KG1 (cell line): ENCODE data around the gene CHRNG.
A peak's percentile ranks its signal among the peaks of the same experiment; 100 is the strongest.

Experiments
- DNase-seq: peaks from one replicate; lab custom pipeline; 2025; lab: John Stamatoyannopoulos, UW

CHRNG gene

DNA sequence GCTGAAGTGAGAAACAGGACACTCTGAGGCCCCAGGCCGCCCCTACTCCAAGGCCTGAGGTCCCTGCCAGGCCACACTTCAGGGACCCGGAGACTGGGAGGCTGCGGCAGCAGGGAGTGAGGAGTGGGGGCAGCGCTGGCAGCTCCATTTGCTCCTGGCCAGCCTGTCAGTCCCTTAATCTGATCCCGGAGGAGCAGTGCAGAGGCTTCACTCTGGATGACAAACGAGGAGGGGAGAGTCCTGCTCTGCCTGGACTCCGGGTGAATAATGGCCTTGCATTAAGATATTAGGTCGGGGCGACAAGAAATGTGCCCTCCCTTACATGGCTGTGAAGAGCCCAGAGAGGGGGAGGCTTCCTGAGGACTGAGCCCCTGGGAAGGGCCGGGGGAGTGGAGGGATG lies 33.6 kb upstream of the CHRNG start:
- no peak for DNase-seq

DNA sequence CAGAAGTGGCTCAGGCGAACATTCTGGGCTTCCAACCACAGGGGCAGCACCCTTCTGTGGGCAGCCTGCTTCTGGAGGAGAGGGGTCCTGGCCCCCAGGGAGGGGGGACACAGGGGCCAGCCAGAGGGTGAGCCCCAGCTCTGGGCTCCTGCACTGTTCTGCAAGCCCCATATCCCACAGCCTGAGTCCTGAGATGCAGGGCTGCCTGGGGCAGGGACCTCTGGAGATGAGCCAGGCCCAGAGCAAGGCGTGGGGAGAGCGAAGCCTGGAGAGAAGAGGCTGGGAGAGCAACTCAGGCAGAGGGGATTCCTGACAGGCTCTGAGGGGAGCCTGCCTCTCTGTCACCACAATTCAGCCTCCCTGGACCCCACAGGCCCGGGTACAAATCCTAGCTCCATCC lies 32.8 kb upstream of the CHRNG start:
- no peak for DNase-seq

- DNase-seq: no peak
These were observed 31.2 kb upstream of the CHRNG start for GRCh38 chr2:232508251-232508650.

DNA sequence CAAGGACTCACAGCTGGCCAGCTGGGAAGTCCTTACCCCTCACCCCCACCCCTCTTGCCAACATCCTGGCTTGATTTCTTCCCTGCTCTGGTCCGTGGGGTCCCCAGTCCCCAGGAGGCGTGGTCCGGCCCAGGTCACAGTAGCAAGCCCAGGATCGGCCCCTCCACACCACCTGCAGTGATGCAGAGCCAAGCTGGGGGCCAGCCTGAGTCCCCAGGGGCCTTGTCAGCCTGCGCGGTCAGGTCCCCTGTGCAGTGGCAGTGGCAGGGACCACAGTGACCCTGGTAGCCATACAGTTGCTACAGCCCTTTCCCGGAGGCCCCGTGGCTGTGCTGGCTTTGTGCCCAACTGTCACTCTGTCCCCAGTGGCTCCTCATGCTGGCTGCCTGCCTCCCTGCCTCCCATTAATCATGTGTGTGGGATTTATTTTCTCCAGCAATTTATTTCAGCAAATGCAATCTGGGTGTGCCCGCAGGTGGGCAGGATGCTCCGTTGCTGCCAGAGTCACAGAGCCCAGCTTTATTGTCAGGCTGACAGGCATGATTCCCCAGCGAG lies 28.1 kb upstream of the CHRNG start:
- DNase-seq: no peak

GRCh38 chr2:232512602-232513001 lies 26.9 kb upstream of the CHRNG start:
- no peak for DNase-seq

GRCh38 chr2:232513353-232513752 lies 26.1 kb upstream of the CHRNG start:
- DNase-seq: no peak

DNA sequence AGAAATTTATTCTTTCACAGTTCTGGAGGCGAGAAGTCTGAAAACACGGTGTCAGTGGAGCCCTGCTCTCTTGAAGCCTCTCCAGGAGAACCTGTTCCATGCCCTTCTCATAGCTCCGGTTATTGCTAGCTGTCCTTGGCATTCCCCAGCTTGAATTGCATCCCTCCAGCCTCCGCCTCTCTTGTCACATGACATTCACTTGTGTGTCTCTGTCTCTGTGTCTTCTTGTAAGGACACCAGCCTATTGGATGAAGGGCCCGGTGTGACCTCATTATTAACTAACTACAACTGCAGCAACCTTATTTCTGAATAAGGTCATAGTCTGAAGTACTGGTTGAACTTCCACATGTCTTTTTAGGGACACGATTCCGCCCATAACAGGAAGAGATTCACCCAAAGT lies 23.9 kb upstream of the CHRNG start:
- DNase-seq: no peak

DNA sequence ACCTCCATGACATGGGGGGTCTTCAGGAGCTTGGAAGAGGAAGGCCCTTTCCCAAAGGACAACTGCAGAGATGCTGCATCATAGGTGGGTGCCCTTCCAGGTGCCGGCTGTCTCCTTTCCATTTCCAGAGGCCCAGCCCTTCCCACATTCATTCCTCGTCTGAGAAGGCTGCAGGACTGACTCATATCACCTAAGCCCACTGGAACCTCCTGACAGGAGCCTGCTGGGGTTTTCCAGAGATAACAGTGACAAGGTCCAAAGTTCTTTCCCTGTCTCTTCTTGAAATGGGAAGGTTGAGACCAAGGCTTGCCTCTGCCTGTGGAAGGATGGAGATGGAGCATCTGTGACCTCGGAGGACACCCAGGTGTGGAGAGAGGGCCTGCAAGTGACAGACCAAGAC lies 22.9 kb upstream of the CHRNG start:
- no peak for DNase-seq

DNA sequence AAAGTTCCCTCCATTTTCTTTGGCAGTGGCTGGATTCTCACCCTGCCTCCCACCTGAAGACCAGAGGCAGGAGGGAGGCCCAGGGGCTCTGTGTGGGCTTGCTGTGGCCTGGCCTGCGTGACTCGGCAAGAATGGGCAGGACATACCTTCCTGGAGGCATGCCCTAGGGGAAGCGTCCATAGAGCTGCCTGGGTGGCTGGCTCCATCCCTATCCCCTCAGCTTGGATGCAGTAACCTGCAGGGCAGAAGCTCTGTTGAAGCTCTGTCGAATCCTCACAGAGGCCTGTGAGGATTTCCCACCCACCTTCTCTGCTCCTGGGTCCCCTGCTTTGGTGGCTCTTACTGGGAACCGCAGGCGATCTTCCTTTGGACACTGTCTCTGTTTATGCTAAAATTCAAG lies 20.6 kb upstream of the CHRNG start:
- no peak for DNase-seq

GRCh38 chr2:232519581-232520438 lies 19.7 kb upstream of the CHRNG start, which contains the start of gene PRSS56:
PRSS56 (plus strand) TSS chr2:232520388; CDS start chr2:232520599, 211 bp downstream.
- no peak for DNase-seq

GRCh38 chr2:232520489-232520888 lies 19.0 kb upstream of the CHRNG start:
- no peak for DNase-seq

DNA sequence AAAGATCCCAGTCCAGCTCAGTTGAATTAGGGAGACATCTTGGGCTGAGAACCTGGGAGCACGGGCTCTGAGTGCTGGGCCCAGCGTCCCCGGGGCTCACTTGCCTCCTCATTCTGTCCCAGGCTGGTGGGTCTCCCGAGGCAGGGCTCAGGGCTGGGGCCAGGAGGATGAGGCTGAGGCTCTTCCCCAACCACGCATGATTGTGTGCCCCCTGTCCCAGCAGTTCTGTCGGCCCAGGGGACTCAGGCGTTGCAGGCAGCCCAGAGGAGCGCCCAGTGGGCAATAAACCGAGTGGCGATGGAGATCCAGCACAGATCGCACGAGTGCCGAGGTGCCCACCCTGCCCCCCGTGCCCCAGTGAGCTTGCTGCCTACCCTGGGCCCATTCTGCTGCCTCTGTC lies 18.4 kb upstream of the CHRNG start:
- no peak for DNase-seq

DNA sequence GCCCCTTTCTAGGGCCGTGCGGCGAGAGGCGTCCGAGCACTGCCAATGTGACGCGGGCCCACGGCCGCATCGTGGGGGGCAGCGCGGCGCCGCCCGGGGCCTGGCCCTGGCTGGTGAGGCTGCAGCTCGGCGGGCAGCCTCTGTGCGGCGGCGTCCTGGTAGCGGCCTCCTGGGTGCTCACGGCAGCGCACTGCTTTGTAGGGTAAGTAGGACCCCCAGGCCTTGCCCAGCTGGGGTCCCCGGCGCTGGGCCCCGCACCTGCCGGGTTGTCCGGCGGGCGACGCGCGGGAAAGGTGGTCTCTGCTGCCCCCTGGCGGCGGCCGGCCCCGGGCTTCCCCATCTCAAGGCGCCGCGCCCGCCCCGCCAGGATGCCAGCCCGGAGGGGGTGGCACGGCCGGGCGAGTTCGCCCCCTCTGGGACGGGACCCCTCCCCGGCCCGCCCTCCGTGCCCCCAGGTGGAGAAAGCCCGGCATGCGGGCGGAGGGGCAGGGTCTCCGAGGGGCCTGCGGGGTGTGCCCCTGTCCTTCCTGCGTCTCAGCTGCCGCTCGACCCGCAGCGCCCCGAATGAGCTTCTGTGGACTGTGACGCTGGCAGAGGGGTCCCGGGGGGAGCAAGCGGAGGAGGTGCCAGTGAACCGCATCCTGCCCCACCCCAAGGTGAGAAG lies 17.4 kb upstream of the CHRNG start:
- no peak for DNase-seq

DNA sequence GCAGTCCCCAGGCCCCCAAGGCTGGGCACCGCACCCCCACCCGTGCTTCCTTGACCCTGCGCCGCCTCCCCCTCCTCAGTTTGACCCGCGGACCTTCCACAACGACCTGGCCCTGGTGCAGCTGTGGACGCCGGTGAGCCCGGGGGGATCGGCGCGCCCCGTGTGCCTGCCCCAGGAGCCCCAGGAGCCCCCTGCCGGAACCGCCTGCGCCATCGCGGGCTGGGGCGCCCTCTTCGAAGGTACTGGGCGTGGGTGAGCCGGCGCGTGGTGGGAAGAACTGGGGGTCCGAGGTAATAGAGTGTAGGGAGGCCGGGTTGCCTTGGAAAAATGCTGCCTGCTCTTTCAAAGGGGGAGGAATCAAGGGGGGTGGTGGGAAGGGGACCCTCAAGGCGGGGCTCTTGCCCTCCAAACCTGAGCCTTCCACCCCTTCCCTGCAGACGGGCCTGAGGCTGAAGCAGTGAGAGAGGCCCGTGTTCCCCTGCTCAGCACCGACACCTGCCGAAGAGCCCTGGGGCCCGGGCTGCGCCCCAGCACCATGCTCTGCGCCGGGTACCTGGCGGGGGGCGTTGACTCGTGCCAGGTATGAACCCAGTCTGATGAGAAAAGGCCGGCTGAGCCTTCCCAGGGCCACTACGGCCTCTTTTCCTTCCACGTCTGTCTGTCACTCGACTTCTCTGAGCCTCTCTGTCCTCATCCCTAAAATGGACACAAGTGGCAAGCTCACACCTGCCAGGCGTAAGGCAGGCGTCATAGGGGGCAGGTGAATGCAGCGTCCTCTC lies 16.7 kb upstream of the CHRNG start:
- no peak for DNase-seq

GRCh38 chr2:232523402-232523681 lies 16.1 kb upstream of the CHRNG start:
- no peak for DNase-seq

- DNase-seq: peak; percentile 39
These were observed 15.6 kb upstream of the CHRNG start for GRCh38 chr2:232523682-232524597.

DNA sequence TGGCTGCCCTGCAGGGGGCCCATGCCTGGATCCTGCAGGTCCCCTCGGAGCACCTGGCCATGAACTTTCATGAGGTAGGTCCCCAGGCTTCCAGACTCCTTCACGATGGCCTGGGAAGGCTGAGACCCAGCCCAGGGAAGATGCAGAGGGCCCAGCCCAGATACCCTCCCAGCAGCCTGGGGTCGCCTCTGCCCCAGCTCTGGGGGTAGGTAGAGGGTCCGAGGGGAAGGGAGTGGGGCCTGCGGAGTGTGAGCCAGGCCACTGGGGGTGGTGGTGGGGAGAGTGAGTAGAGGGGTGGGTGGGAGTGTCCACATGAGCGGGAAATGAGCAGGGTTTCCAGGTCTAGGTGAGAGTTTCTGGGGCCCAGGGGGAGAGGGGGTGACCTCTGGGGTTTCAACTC lies 14.7 kb upstream of the CHRNG start:
- no peak for DNase-seq

- DNase-seq: no peak
These were observed 14.3 kb upstream of the CHRNG start for GRCh38 chr2:232525199-232525598.

DNA sequence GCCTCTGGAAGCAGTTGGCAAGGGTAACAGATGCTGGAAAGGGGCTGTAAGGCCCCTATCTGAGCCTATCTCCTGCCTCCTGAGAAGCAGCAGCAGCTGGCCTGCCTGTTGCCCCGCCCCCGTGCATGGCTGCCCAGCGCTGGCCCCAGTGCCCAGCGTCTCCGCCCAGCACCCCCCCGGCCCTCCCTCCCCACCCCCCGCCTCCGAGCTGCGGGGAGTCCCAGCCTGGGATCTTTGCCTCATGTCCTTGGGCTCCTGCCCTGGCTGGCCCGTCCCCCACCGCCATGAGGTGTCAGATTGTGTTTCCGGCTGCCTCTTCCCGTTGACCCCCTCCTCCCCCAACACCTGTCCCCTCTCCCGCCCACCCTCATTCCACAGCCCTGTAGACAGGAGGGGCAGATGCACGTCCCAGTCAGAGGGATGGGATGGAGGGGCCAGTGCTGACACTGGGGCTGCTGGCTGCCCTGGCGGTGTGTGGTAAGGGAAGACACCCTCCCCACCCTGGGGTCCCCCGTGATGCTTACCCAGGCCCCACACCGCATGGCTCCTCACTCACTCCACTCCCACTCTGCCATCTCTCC lies 13.6 kb upstream of the CHRNG start, which contains the start of gene CHRND:
Gene CHRND (plus strand): TSS at position 370 of the 581 bp plus-strand sequence. CDS start 56 bp downstream, at position 426.
- no peak for DNase-seq

DNA sequence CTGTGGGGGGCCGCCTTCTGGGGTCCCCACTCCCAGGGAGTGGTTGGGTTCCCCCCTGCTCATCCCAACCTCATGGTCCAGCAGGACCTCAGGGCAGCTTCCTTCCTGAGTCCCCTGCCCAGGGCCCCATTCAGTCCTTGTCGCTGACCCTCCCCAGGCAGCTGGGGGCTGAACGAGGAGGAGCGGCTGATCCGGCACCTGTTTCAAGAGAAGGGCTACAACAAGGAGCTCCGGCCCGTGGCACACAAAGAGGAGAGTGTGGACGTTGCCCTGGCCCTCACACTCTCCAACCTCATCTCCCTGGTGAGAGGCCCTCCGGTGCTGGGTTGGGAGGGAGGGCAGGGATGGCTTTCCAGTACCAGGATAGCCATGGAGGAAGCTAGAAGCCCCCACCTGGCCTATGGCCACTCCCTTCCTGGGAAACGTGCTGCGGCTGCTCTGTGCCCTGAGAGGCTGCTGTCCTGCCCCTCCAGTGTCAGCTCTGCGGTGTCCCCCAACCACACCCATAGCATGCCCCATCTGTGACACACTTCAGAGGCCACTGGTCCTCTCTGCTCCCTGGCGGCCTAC lies 13.0 kb upstream of the CHRNG start:
- DNase-seq: no peak
